ENCODE measurements around the gene ATP13A4. TPM values are rescaled to one million over a fixed set of nuclear protein-coding genes. Genes with fewer than 3 reads are reported as not detected.

The ATP13A4 gene
- total and polyA plus RNA-seq, 2 of the 4 experiments (the other 2 are of a cell fraction): under 0.01 TPM; not detected in 1

DNA sequence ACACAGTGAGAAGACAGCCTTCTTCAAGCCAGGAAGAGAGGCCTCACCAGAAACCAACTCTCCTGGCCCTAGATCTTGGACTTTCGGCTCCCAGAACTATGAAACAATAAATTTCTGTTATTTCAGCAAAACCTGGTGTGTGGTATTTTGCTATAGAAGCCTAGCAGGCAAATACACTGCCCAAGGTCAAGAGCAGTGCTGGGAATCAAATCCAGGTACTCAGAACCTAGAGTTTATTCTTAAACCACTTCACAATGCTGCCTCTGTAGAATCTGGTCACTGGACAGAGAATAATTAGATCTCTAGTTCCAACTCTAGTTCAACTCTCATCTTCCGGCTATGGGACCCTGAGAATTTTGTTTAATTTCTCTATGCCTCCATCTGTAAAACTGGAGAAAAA lies 46.6 kb downstream of the ATP13A4 start:
- CTCF ChIA-PET: no interaction called here
- H3K79me1 ChIP-seq (ENCODE audit: low read depth in 1 of 2, low read length in 2 of 2): no peaks in the 10 kb centered on the region
- no peak overlapping the region for H2BK5ac ChIP-seq (ENCODE audit: low read depth, low read length, poor library complexity, severe bottlenecking)
- H3K27me3 ChIP-seq (ENCODE audit: control insufficient read depth, insufficient read depth, low read length): no peaks in the 10 kb centered on the region
- in situ Hi-C loops (cut with MboI; ENCODE audit: low sequenced_read_pairs): no loop called here
- no peak overlapping the region for H4K8ac ChIP-seq (ENCODE audit: low read depth in 2 of 2, low read length in 2 of 2)
- no peak overlapping the region for H2AFZ ChIP-seq (replicated peaks; ENCODE audit: low read length, poor library complexity)
- H3K4me2 ChIP-seq (ENCODE audit: low read depth, low read length): no peak overlapping the region
- no peak overlapping the region for H3K18ac ChIP-seq (ENCODE audit: low read depth, low read length)
- H4K5ac ChIP-seq (ENCODE audit: low read depth, low read length): no peak overlapping the region
- H2AK9ac ChIP-seq (replicated peaks; ENCODE audit: low read depth, low read length, poor library complexity): no peak overlapping the region
- H3K36me3 ChIP-seq (ENCODE audit: control insufficient read depth, insufficient read depth, low read length): no peaks in the 10 kb centered on the region
- no peak overlapping the region for H4K91ac ChIP-seq (ENCODE audit: insufficient read depth, low read depth, low read length)
- H3K9me1 ChIP-seq (ENCODE audit: insufficient read depth, low read length): no peaks in the 10 kb centered on the region
- dilution Hi-C loops (cut with HindIII; ENCODE audit: low sequenced_read_pairs, unreplicated experiment): no loop called here
- no peak overlapping the region for H3K56ac ChIP-seq (ENCODE audit: extremely low read depth, insufficient read depth, low read length)
- intact Hi-C loops (cut with micrococcal nuclease): no loop called here
- H2BK15ac ChIP-seq (ENCODE audit: low read depth, low read length): no peak overlapping the region
- DNase-seq (no peak), ATAC-seq (ENCODE audit: low read depth) (no peak)
- H4K20me1 ChIP-seq (ENCODE audit: insufficient read depth, low read length): no peaks in the 10 kb centered on the region
- H3K4me1 ChIP-seq (ENCODE audit: control insufficient read depth, insufficient read depth, low read length): no peaks in the 10 kb centered on the region
- BruUV-seq (replicated peaks): no TSS peak
- H3K14ac ChIP-seq (replicated peaks; ENCODE audit: low read depth, low read length): no peak overlapping the region
- H3K27ac ChIP-seq (ENCODE audit: insufficient read depth, low read length): no peak overlapping the region
- H2AK5ac ChIP-seq (ENCODE audit: low read depth, low read length): no peak overlapping the region
- H3K23ac ChIP-seq (ENCODE audit: low read depth, low read length): no peak overlapping the region
- no peak overlapping the region for H2BK20ac ChIP-seq (ENCODE audit: low read depth, low read length)
- H3K9me3 ChIP-seq (ENCODE audit: control insufficient read depth, insufficient read depth, low read length): no peaks in the 10 kb centered on the region
- POLR2A ChIA-PET (ENCODE audit: unreplicated experiment): no interaction called here
- TF ChIP-seq ELK1 (IDR thresholded peaks at IDR 0.05; ENCODE audit: borderline replicate concordance, low read depth, low read length): no peak
- TF ChIP-seq MAZ (IDR thresholded peaks at IDR 0.05; ENCODE audit: borderline replicate concordance, low read depth, low read length): no peak
- no peak for TF ChIP-seq CHD1 (IDR thresholded peaks at IDR 0.05; ENCODE audit: low read depth, low read length)
- TF ChIP-seq POLR2A (IDR thresholded peaks at IDR 0.05; ENCODE audit: low read depth, low read length): no peak
- TF ChIP-seq CEBPB (IDR thresholded peaks at IDR 0.05; ENCODE audit: low read depth, low read length): no peak
- TF ChIP-seq, protein P1, sequence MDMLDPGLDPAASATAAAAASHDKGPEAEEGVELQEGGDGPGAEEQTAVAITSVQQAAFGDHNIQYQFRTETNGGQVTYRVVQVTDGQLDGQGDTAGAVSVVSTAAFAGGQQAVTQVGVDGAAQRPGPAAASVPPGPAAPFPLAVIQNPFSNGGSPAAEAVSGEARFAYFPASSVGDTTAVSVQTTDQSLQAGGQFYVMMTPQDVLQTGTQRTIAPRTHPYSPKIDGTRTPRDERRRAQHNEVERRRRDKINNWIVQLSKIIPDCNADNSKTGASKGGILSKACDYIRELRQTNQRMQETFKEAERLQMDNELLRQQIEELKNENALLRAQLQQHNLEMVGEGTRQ (IDR thresholded peaks at IDR 0.05; ENCODE audit: low read depth, low read length): no peak
- TF ChIP-seq BHLHE40 (IDR thresholded peaks at IDR 0.05; ENCODE audit: low read depth, low read length): no peak
- no peak for TF ChIP-seq SMC3 (IDR thresholded peaks at IDR 0.05; ENCODE audit: low read depth, low read length)
- no peak for TF ChIP-seq FOS (IDR thresholded peaks at IDR 0.05; ENCODE audit: low read depth, low read length)
- TF ChIP-seq CTCF (conservative IDR thresholded peaks at IDR 0.05; ENCODE audit: low read depth, low read length): no peak
- TF ChIP-seq NFE2L2 (IDR thresholded peaks at IDR 0.05; ENCODE audit: low read depth, low read length): no peak
- TF ChIP-seq MXI1 (IDR thresholded peaks at IDR 0.05; ENCODE audit: borderline replicate concordance, low read depth, low read length): no peak
- TF ChIP-seq RFX5 (IDR thresholded peaks at IDR 0.05; ENCODE audit: low read depth, low read length): no peak
- TF ChIP-seq RCOR1 (IDR thresholded peaks at IDR 0.05; ENCODE audit: insufficient replicate concordance, low read length): no peak
- TF ChIP-seq RAD21 (IDR thresholded peaks at IDR 0.05; ENCODE audit: low read length): no peak
- TF ChIP-seq MAFK (IDR thresholded peaks at IDR 0.05; ENCODE audit: low read depth, low read length): no peak
- WGBS, 2 experiments (ENCODE audit: extremely low coverage in 2 of 2, insufficient read length in 1 of 2): no CpG with 5 or more reads among the region's 2 CpGs
- no peak overlapping the region for H3K9ac ChIP-seq (ENCODE audit: low read depth, low read length)
- H3K4me3 ChIP-seq (ENCODE audit: insufficient read depth, low read depth, low read length): no peak overlapping the region
- H3K4ac ChIP-seq (ENCODE audit: low read depth, low read length): no peak overlapping the region
- H2BK120ac ChIP-seq (ENCODE audit: low read depth, low read length): no peak overlapping the region

Data from IMR-90 (cell line).